Fibroblast of skin of abdomen (primary cell): ENCODE results near the gene PSPH.

Experiments
- DNase-seq: peaks from one replicate; pipeline ENCODE4 v3.0.0-alpha.2; 2013

The PSPH gene

GRCh38 chr7:55996856-55997500 is 54.3 kb downstream of the PSPH start:
- no peak for DNase-seq

- DNase-seq: no peak
These were observed 58.9 kb downstream of the PSPH start for GRCh38 chr7:55992346-55992745.

DNA sequence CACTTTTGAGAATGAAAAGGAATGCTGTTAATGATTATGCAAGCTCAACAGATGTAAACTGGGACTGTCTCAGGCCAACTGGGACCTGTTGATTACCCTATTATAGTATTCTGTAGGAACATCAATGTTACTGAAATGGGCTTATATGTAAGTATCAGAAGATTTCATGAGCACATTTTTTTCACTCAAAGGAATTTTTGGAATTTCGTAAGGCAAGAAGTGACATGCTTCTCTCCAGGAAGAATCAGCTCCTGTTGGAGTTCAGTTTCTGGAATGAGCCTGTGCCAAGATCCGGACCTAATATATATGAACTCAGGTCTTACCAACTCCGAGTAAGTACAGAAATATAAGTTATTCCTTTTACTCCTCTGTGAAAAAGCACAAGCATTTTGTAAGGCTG is 67.7 kb downstream of the PSPH start:
- DNase-seq: no peak

DNA sequence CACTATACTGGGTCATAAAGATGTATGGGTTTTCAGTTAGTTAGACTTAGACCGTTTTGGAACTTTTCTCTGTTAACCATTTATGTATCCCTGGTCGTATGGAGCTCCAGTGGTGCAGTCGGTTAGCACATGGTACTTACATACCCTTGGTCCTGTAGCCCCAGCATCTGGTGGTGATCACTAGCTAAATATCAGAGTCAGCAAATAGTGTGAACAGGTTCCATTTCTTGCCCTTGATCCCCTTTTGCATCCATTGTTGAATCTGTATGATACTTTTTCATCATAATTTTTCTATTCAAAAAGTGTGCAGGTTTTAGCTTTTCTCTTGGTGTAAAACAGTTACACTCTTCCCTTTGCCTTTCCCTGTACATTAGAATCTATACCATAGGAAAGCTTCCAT is 71.0 kb downstream of the PSPH start:
- DNase-seq: no peak

DNA sequence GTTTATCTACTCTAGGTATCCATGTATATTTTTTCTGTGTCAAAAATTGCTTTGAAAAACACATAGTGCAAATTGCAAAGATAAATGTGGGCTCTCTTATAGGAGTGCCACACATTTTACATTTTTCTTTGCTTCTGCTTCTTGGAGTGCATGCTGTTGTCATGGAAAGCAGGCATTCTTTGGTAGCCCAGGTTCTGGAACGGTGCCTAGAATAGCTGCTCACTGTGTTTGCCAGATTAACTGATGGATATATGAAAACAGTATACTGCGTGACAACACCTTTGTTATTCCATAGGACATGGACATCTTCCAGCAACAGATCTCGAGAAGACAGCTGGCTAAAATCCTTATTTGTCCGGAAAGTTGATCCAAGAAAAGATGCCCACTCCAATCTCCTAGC is 73.4 kb downstream of the PSPH start:
- peak; percentile 71 for DNase-seq

GRCh38 chr7:55975988-55976633 is 75.1 kb downstream of the PSPH start:
- DNase-seq: no peak

- no peak for DNase-seq
These were observed 77.4 kb downstream of the PSPH start for GRCh38 chr7:55973747-55974250.

DNA sequence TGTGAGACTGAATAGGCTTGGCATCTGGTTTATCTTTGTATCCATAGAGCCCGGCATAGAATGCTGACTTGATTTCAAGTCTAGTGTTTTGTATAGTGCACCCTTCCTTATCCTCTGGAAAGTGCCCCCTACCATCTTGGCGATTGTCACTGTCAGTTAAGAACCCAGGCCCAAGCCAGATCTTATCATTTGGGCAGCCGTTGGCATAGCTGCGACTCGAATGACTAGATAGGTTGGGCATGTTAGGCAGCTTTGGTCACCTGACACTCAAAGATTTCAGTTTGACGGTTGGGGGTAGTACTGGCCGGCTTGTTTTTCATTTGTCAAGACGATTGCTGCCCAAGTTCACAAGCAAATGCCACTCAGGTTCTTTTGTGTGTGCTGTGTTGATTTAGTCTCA is 80.3 kb downstream of the PSPH start:
- DNase-seq: no peak

GRCh38 chr7:55970561-55970960 is 80.7 kb downstream of the PSPH start:
- DNase-seq: no peak

DNA sequence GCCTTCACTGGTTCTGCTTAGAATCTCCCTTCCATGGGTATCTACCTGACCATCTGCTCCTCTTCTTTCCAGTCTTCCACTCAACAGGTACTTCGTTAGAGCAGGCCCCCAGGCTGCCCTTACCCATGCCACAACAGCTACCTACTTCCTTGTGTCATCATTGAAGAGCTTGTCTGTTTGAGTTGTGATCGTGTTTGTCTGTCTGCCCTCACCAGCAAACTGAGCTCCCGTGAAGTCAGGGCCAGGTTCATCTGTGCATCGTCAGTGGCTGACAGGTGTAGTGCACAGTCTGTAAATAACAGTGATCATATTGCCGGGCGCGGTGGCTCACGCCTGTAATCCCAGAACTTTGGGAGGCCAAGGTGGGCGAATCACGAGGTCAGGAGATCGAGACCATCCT is 81.9 kb downstream of the PSPH start:
- DNase-seq: no peak

GRCh38 chr7:55966851-55967250 is 84.4 kb downstream of the PSPH start:
- peak; percentile 23 for DNase-seq

DNA sequence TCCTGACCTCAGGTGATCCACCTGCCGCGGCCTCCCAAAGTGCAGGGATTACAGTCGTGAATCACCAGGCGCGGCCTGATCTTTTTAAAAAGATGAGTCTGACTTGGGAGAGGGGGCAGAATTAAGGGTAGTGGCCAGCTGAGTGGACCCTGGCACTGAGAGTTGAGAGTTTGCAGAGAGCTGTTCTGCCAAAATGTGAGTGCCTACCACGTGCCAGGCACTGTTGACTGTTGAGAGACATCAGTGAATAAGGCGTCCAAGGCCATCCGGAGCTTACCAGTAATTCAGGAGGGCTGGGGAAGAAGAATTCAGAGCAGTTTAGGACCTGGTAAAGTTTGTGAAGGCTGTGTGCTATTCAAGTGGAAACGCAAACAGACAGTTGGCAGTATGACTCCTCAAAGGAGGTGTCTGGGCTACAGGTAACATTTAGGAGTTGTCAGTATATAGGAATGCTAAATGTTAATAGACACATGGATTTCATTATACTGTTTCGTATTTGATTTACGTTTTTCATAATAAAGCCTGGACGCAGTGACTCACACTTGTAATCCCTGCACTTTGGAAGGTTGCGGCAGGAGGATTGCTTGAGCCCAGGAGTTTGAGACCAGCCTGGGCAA is 85.3 kb downstream of the PSPH start:
- peak; percentile 87 for DNase-seq

- DNase-seq: peak; percentile 30
These were observed 86.2 kb downstream of the PSPH start for GRCh38 chr7:55965100-55965470.

DNA sequence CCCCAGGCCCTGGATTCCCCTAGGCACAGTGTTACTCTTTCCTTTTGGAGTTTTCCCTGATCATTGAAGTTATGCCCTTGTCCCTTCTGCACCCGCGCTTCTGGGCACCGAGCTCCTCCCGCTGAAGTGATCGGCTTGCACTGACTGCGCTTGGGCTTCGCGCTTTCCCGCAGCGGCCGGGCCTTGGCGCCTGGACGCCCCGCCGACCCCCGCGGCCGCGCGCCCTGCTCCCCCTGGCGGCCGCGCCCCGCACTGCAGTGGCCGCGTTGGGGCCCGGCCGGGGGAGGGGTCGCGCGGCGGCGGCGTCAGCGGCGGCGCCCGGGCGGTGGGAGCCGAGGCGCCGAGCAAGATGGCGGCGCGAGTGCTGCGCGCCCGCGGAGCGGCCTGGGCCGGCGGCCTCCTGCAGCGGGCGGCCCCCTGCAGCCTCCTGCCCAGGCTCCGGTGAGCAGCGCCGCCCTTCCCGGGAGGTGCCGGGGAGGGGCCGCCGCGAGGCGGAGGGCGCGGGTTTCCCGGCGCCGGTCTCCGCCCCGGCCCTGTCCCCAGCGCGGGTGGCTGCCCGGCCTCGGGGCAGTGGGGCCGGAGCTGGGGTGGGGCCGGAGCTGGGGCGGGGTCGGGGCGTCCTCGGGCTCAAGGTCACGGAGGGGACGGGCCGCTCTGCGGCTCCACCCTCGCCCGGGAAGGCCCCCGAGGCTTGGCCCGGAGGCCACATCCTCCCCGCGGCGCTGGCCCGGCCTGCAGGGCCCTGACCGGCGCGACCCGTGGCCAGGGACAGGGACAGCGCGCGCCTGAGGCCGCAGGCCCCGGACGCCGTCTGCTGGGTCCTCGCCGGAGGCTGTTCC is 86.8 kb downstream of the PSPH start, which contains the start of gene NIPSNAP2:
NIPSNAP2 (plus strand) TSS at position 325 of the 839 bp plus-strand sequence; CDS start at position 350, 25 bp downstream.
- DNase-seq: peak; percentile 69

DNA sequence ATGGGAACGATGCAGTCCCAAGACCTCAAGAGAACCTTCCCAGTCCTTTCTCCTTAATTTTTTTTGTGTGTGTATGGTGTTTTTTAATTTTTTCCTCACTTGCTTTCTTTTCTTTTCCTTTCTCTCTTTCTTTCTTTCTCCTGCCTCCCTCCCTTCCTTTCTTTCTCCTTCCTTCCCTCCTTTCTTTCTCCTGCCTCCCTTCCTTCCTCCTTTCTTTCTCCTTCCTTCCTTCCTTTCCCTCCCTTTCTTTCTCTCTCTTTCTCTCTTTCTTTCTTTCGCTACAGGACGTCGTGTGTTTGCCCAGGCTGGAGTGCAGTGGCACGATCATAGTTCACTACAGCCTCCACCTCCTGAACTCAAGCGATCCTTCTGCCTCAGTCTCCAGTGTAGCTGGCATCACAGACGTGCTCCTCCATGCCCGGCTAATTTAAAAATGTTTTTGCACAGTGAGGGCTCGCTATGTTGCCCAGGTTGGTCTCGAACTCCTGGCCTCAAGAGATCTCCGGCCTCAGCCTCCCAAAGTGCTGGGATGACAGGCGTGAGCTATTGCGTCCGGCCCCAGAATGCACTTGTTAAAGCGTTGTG is 87.6 kb downstream of the PSPH start:
- no peak for DNase-seq

GRCh38 chr7:55962014-55962413 is 89.2 kb downstream of the PSPH start:
- peak; percentile 38 for DNase-seq
